NCI-H2081 (cell line): ENCODE measurements around the gene CDC25B.
A peak's percentile ranks its signal among the peaks of the same experiment; 100 is the strongest.

ENCODE experiments used
- DNase-seq, 2 experiments: peaks; one replicate each; lab custom pipeline; 2025; lab: John Stamatoyannopoulos, UW

Gene CDC25B

DNA sequence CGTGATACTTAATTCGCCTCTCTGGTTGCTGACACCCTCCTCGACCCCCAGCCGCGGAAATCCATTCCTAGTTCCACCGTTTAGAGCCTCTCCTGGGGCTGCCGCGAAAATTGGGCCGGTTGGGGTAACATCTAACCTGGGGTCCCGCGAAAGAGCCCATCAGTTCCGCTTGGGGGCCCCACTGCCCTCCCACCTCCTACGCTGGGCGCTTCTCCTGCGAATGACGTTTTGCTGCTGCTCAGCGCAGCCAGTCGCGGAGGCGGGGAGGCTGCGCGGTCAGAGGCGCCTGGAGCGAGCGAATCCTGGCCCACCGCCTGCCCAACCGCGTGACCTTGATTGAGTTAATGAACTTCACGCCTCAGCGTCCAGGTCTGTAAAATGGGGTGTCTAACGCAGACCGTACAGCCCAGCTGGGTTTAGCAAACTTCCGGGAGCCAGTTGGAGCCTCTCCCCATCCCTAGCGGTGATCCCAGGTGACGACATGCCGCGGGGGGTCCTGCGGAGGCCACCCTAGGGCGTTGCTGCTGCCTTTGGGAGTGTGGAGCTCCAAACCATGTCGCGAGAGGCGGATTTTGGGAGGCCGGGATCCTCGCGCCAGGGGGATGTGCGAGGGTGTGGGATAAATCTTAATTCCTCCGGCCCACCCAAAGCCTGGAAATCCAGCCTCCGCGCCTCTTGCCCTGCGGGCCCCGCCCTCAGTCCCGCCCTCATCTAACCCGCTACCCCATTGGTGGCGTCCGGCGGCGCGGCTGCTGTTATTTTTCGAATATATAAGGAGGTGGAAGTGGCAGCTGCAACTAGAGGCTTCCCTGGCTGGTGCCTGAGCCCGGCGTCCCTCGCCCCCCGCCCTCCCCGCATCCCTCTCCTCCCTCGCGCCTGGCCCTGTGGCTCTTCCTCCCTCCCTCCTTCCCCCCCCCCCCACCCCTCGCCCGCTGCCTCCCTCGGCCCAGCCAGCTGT lies at the start of gene CDC25B:
Gene CDC25B (plus strand): TSS at position 800 of the 958 bp plus-strand sequence. CDS start 222 bp downstream, outside the sequence.
- peak; percentile 95 to 96 for DNase-seq

DNA sequence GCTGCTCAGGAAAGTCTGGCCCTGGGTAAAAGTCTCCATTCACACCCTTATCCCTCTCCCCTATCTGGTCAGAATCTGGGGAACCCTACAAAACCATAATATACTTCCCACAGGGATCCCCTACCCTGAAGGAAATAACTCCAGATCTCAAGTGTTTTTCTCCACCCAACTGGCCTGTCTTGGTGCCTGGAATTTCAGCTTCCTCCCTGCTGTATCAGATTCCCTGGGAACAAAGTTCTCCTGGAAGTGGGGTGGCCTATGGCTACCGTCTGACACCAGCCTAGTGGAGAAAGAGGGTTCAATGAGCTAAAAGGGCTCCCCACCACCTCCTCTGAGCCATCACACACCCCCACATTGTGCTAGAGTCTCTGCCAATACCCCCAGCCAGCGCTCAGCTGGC lies 48.6 kb upstream of the CDC25B start:
- DNase-seq: no peak

DNA sequence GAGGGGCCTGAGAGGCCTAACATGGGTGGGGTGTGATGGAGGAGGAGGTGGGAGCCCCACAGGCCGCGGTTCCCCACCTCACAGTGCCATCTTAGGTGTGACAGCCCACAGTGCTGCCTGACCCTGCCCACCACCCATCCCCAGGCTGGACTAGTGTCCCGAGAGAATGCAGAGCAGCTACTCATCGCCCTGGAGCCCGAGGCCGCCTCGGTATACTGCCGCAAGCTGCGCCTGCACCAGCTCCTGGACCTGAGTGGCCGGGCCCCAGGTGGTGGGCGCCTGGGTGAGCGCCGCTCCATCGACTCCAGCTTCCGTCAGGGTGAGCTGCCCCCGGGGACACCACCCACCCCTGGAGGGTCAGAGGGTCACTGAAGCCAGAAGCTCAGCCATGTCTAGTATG lies 48.0 kb upstream of the CDC25B start:
- DNase-seq: no peak

DNA sequence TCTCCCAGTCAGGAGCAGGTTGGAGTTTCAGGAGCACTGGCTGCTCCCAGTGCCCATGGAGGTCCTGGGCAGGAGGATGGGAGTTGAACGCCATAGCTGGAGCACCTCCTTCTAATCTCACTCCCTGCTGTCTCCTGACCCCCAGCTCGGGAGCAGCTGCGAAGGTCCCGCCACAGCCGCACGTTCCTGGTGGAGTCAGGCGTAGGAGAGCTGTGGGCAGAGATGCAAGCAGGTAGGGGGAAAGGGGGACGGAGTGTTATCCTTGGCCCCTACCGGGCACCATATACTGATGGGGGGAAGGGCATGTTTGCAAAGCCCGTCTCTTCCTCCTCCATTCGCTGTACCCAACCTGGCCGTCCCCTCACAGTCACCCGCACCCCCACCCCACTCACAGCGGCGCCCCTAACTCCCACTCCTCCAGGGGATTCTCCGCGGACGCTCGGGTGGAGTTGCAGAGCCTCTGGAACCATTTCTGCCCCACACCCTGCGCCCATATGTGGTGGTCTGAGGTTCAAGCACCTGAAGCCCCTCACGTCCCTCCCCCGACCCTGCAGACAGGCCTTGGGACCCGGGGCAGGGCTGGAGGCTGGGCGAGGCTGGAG lies 46.9 kb upstream of the CDC25B start:
- no peak for DNase-seq

DNA sequence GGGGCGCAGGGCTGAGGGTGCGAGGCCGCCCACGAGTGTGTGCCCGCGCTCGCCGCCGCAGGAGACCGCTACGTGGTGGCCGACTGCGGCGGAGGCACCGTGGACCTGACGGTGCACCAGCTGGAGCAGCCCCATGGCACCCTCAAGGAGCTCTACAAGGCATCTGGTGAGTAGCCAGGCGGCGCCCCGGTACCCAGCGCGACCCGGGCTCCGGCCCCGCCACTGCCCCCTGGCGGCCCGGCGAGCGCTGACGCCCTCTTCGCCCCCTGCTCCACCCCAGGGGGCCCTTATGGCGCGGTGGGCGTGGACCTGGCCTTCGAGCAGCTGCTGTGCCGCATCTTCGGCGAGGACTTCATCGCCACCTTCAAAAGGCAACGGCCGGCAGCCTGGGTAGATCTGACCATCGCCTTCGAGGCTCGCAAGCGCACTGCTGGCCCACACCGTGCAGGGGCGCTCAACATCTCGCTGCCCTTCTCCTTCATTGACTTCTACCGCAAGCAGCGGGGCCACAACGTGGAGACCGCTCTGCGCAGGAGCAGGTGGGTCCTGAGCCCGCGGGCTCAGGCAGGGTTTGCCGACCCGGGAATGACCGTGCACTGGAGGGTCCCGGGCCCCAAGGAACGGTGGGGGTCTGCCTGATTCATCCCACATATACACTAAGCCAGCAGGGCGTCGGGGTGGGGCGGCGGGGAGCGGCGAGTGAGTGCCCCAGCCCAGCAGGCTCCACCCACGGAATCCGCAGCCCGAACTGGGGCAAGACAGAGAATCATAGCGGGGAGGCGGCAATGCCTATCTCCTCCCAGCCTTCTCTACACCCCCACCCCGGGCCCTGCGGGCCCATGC lies 46.2 kb upstream of the CDC25B start:
- peak; percentile 35 to 41 for DNase-seq

DNA sequence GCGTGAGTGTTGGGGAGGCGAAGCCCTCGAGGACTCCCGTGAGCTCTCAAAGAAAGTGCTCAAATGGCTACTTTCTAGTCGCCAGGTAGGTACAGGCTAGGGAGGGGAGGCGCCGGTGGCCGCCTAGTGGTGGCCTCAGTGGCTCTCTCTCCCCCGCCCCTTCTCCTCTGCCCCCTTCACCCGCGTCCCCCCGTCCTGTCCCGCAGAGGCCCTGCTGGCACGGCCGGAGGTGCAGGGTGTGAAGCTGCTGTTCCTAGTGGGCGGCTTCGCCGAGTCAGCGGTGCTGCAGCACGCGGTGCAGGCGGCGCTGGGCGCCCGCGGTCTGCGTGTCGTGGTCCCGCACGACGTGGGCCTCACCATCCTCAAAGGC lies 44.8 kb upstream of the CDC25B start:
- no peak for DNase-seq

DNA sequence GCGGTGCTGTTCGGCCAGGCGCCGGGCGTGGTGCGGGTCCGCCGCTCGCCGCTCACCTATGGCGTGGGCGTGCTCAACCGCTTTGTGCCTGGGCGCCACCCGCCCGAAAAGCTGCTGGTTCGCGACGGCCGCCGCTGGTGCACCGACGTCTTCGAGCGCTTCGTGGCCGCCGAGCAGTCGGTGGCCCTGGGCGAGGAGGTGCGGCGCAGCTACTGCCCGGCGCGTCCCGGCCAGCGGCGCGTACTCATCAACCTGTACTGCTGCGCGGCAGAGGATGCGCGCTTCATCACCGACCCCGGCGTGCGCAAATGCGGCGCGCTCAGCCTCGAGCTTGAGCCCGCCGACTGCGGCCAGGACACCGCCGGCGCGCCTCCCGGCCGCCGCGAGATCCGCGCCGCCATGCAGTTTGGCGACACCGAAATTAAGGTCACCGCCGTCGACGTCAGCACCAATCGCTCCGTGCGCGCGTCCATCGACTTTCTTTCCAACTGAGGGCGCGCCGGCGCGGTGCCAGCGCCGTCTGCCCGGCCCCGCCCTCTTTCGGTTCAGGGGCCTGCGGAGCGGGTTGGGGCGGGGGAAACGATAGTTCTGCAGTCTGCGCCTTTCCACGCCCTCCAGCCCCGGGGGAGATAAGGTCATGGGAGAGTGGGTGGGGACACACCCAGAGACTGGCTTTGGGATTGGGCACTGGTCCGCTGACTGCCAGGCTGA lies 44.3 kb upstream of the CDC25B start:
- no peak for DNase-seq

DNA sequence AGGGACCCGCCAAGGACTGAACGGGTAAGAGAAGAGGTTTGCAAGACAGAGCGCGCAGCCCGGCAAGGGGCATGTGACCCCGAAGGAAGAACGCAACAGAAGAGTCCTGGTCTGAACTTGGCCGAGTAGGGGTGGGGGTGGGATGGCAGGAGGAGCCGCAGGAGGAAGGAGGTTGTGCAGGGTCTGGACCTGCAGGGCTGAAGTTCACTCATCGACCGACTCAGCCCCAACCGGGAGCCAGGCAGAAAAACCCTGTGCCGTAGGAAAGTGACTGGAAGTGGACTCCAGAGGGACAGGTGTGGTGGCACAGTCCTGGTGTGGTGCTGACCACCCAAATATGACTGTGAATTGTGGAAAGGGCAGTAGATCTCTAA lies 43.7 kb upstream of the CDC25B start:
- no peak for DNase-seq

DNA sequence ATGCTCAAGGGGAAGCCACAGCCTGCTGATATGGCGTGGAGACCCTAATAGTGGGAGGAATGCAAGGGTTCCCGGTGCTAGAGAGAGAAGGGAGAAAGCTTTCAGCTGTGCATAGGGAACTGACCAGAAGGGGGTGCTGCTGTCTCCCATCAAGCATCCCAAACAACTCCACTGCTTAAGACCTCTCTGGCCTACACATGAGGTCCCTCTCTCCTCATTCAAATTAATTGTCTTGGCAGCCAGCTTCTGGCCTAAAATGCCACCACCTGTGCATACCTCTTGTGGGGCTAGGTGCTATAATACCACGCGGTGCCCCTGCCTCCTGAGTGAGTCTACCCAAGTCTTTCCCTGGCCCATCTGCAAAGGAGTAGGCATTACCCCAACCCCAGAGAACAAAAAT lies 43.0 kb upstream of the CDC25B start:
- peak; percentile 12 to 40 for DNase-seq

DNA sequence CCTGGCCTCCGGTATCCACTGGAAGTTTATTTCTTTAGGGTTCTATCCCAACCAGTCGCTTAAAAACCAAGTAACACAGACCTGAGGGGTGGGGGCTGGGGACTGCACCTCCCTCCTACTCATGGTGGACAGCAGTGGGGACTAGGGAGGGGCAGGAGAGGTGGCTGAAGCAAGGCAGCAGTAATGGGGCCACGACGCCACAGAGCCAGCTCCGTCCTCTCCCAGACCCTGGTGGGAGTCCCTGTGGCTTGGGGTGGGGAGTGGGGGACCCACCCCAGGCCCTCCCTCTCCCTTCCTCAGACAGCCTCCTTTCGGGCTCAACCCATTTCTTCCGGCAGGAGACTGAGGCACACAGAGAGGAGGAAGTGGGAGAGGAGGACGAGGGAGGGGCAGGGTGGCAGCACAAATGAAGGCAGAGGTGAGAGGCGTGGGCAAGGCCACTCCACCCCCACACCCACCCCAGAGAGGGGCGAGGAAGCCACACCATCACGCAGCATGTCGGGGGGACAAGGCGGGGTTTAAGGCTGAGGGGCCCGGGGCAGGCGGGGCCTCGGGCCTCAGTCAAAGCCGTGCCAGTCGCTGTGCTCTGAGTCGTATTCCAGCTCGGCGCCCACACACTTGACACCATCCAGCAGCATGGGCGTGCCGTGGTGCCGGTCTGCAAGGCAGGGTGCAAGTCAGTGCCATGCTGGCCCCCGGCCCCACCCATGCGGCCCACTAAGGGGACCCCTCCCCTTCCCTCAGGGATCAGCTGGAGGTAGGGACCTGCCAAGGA lies 42.4 kb upstream of the CDC25B start:
- DNase-seq: no peak

DNA sequence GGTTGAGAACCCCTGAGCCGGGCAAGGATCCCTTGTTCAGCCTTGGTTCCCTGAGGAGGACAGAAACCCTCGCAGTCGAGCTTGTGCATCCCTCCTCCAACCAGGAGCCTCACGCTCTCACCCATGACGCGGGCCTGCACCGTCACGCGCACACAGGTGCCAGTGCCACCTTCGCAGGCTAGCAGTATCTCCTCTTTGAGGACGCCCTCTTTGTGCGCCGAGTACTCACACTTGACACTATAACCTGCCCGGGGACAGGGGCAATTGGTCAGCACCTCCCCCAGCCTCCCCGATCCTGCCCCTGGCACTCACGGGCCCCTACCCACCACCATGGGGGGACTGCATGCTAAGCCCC lies 41.9 kb upstream of the CDC25B start:
- no peak for DNase-seq

DNA sequence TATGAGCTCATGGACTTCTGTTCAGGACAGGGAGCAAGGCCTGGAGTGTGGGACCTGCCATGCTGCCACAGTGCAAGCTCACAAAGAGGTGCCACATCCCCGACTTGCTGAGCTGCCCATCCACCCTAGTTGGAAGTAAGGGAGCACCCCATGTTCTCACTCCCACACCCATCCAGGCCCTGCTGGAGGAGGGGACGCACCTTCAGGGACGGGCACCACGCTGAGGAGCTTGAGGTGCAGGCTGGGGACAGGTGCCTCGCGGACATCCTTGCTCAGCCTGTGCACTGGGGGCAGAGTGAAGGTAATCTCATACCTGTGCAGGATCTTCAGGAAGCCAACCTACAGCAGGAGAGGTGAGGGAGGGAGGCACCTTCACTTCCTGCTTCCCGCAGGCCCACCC lies 40.8 kb upstream of the CDC25B start:
- no peak for DNase-seq

DNA sequence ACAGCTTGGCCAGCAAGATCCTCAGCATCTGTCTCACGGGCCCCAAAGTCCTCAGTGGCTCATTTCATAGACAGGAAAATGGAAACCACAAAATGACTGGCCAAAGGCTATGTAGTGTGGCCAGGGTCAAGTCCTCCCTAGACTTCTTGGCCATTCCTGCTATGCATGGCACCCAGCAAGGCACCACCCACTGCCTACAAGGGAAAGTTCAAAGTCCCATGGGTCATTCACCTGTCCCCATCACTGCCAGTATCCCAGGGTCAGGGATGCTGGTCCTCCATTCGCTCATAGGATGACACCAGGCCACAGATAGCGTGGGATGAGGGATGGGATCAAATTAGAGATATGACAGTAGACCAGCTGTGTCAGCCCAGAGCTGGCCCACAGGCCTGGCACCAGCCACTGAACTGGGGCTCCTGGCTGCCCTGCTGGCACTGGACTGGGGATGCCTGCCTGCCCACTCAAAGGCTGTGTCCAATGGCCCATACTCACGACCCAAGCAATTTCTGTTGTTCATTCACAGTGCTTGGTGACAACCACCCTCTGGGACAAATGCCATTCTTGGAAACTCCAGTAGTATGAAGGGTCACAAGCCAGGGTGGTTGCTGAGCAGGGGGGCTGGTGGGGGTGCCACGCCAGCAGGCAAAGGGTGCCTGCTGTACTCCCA lies 40.2 kb upstream of the CDC25B start:
- DNase-seq: no peak

DNA sequence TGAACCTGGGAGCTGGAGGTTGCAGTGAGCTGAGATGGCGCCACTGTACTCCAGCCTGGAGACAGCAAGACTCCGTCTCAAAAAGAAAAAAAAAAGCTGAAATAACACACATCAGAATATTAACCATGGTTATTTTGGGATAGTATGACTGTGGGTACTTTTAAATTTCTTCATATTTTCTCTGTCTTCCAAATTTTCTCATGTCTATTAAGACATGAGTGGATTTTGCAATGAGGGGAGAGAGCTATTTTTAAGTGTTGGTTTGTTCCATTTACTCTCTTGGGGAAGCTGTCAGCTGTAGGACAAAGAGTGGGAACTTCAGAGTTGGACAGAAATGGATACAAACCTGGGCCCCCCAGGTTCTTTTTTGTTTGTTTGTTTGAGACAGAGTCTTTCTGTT lies 38.8 kb upstream of the CDC25B start:
- no peak for DNase-seq

DNA sequence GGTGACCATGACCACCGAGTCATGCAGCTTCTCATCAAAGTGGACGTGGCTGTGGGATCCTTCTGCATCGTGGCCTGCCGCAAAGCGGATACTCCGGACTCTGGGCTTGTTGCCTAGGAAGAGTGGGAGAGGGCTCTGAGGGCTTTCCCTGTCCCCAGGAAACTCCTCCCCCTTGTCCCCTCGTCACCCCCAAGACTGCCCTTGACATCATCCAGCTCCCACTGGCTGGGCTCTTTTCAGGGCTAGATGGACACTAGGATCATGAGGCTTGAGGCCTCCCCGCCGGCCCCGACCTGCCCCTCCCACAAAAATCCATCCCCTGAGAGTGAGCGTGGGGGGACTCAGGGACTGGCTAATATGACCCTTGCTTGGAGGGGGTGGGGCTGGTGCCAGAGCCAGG lies 37.5 kb upstream of the CDC25B start:
- no peak for DNase-seq

DNA sequence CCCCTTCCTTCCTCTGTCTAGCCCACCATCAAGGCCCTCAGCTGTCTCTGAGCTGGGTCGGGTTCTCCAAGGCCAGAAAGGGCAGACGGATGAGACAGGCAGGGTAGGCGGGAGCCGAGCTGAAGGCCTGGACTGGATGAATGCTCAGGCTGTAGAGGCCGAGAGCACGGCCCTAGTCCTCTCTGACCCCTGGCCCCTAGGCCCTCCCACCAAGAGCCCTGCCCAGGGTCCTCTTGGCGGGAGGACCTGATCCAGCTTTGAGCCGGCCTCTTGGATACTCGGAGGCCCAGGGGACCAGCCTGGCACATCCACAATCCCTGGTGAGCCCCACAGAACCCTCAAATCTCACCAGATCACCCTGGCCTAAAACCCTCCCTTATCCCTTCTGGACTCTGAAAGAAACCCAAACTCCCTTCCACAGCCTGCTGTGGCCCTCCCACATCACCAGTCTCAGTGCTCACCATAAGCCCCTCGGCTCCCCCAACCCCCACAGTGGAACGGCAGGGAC lies 36.7 kb upstream of the CDC25B start:
- DNase-seq: no peak

DNA sequence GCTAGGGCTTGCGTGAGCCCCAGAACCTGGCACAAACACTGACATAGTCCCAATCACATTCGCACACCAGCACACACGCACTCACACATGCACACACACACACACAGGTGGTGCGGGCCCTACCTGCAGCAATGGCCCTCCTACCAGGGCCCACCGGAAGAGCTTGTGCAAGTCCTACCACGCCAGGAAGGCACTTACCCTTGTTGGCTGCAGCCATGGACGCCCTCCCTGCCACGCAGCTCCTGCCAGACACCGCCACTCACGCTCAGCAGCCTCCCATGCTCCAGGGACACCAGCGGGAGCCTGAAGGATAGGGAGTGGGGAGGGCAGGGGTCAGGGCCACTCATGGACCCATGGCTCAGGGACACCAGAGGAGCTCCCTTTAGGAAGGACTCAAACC lies 36.2 kb upstream of the CDC25B start:
- DNase-seq: no peak

DNA sequence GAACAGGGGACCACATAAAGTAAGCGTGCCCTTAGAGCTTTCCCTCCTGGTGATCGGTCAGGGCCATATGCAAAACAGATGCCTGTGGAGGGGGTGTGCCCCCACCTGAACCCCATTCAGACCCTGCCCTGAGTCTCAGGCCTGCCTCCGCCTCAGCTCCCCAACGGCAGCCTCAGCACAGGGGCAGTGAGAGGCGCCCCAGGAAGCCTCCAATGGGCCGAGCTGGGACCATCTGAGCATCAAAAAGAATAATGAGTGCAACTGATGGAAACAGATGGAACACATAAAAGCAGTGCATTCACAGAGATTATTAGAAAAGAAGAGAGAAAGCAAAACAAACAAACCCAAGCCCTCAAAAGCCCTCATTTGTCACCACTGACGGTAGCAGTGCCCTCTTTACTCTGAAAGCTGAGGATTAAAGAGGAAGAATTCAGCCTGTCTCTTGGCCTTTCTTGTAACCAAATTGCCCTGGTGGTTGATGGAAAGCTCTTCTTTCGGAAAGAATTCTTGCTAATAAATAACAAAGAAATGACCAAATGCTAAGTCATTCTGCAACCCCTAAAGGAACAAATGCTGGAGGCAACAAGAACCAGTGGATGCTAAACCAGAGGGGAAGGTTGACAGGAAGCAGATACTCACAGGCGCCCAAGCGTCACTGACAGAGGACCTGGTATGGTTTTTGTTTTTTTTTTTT lies 35.3 kb upstream of the CDC25B start:
- DNase-seq: no peak

DNA sequence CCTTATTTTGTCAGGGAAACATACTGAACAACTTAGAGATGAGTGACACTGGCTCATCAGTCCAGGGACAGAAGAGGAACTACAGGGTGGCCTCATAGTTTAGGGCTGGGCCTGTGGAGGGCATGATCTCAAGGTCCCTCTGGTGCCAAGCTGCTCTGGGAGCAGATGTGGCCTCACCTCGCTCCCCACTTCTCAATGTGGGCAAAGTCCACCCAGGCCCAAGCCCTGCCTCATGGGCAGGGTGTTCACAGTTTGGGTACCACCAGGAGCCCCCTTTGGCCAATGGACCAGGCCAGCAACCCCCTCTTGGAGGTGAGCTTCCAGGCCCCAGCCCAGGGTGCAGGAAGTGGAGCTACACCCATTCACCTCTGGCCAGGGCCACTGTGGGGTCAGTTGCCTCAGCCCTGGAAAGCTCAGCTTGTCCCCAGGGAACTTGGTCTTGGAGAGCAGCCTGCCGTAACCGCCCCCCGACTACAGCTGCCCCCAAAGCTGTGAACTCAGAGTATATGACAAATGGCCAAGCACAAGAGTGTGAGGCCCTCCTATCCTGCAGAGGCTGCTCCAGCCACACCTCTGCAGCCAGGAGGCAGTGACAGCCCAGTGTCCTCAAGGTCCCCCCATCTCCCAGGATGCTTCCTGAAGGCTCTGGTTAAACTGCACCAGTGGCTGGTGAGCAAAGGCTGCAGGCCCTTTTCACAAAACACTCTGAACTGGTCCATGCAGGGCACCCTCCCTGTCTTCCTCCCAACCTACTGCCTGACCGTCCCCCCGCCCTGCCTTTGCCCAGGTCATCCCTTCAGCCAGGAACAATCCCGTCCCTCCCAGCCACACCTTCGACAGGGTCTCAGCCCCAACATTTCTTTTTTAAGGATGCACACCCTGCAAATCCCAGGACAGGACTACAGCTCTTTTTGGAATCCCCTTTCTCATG lies 32.2 kb upstream of the CDC25B start:
- DNase-seq: no peak
